ENCODE results near the gene FADS2.

FADS2 gene

DNA sequence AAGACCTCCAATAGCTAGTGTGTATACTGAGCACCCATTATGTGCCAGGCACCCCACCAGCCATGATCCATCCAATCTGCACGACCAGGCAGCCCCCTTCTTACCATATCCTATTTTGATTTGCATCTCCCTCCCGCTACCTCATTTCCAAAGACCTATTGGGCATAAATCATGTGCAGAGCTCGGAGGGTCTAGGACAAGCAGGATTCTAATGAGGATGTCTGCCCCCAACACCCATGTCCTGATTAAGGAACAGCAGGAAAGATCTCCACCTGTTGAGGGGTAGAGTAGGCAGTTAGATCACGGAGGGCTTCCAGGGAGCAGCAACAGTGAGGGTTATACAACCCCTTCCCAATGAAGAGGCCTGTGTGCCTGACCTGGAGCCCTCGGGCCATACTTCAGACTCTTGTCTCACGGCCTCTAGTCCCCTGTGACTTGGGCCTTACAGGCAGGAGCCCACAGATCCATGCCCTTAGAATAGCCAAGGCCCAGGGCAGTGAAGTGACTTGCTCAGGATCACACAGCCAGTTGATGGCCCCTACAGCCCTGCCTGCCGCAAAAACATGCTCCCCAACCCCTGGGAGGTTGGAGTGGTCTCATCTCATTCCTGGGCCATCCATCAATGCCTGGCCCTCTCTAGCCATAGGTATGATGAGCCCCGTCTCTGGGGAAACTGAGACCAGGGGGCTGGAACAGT, 85.7 kb downstream of the FADS2 start:
- no peak overlapping the region for H3K4me3 ChIP-seq (ENCODE audit: low read depth, low read length)
- no peak for DNase-seq (ENCODE audit: low read depth)
- TF ChIP-seq POLR2A (IDR thresholded peaks at IDR 0.05; ENCODE audit: extremely low read depth, insufficient read length) (no peak), MYC (IDR thresholded peaks at IDR 0.05; ENCODE audit: low read depth, low read length) (no peak)
- TF ChIP-seq, protein P1, sequence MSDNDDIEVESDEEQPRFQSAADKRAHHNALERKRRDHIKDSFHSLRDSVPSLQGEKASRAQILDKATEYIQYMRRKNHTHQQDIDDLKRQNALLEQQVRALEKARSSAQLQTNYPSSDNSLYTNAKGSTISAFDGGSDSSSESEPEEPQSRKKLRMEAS (IDR thresholded peaks at IDR 0.05; ENCODE audit: low read depth, low read length) = no peak

DNA sequence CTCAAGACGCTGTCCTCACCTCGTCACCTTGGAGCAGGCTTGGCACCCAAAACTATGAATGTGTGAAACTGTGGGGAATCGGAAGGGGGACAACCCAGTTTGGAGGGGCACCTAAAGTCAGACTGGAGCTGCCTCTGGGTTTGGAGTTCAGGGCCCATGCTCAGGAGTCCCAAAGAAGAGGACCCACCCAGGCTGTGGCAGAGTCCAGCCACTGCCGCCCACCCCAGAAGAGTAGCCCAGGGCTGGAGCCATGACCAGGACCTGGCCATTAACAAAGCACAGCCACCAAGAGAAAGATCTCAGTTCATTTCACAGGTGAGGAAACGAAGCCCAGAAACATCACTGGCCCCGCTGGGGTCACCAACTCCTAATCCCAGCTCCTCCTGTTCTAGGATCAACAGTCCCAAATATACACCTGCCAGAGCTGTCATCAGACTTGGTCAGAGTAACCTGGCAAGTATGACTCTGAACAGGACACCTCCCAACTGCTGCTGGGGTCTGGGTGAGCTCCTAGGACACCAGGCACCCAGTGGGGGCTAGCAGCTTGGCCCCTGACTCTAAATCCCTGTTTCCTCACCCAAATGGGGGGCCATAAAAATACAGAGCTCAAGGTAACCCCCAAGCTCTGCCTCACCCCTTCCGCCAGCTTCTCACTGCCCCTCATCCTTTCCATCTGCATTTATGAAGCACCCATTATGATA, 86.5 kb downstream of the FADS2 start:
- no peak overlapping the region for H3K4me3 ChIP-seq (ENCODE audit: low read depth, low read length)
- DNase-seq (ENCODE audit: low read depth) = no peak
- TF ChIP-seq, protein P1 (IDR thresholded peaks at IDR 0.05; ENCODE audit: low read depth, low read length) = no peak
- TF ChIP-seq, protein P2, sequence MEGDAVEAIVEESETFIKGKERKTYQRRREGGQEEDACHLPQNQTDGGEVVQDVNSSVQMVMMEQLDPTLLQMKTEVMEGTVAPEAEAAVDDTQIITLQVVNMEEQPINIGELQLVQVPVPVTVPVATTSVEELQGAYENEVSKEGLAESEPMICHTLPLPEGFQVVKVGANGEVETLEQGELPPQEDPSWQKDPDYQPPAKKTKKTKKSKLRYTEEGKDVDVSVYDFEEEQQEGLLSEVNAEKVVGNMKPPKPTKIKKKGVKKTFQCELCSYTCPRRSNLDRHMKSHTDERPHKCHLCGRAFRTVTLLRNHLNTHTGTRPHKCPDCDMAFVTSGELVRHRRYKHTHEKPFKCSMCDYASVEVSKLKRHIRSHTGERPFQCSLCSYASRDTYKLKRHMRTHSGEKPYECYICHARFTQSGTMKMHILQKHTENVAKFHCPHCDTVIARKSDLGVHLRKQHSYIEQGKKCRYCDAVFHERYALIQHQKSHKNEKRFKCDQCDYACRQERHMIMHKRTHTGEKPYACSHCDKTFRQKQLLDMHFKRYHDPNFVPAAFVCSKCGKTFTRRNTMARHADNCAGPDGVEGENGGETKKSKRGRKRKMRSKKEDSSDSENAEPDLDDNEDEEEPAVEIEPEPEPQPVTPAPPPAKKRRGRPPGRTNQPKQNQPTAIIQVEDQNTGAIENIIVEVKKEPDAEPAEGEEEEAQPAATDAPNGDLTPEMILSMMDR (IDR thresholded peaks at IDR 0.05; ENCODE audit: low read depth, low read length) = no peak
- TF ChIP-seq MYC (IDR thresholded peaks at IDR 0.05; ENCODE audit: low read depth, low read length) (no peak), POLR2A (IDR thresholded peaks at IDR 0.05; ENCODE audit: extremely low read depth, insufficient read length) (no peak)

DNA sequence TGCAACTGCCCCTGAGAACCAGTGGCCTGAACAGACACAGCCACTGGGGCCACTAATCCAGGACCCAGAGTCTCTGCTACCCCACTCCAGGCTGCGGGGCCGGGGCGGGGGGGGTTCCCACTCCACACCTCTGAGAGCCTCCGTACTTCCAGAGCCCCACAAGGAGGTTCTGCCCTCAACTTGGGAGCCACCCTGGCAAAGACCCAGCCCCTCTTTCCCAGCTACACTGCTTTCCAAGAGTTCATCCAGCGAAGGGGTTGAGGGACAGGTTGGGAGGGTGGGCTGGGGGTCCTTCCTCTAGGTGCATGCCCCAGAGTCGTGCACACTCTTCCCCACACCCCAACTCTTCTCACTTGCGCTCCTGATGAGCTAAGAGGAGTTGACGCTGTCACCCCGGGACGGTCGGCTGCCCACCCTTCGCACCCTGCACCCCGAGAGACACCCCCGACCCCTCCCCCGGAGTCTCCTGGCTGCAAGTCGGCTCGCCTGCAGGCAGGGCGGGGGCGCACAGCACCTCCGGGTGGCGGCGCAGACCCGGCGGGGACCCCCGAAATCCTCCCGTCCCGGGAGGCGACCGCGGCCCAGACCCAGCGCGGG, 88.7 kb downstream of the FADS2 start:
- DNase-seq (ENCODE audit: low read depth) = no peak
- no peak overlapping the region for H3K4me3 ChIP-seq (ENCODE audit: low read depth, low read length)
- TF ChIP-seq, protein P1 (IDR thresholded peaks at IDR 0.05; ENCODE audit: low read depth, low read length) = no peak
- TF ChIP-seq MYC (IDR thresholded peaks at IDR 0.05; ENCODE audit: low read depth, low read length) = no peak
- no peak for TF ChIP-seq POLR2A (IDR thresholded peaks at IDR 0.05; ENCODE audit: extremely low read depth, insufficient read length)
- TF ChIP-seq, protein P2 (IDR thresholded peaks at IDR 0.05; ENCODE audit: low read depth, low read length) = no peak

Measured in NB4 (cell line).